Karpas-422 (cell line): Measurements from ENCODE around the gene FBXO42. TPM values are rescaled to one million over a fixed set of nuclear protein-coding genes. Genes with fewer than 3 reads are reported as not detected.

Experiments used
- DNase-seq: peaks from one replicate; pipeline ENCODE4 v3.0.0-alpha.2; 2015
- H2AFZ ChIP-seq: fragments of 200-600 bp; sonication (generic); 2 replicates; pipeline ENCODE4 v1.6.1; 2014; ENCODE audit warnings: antibody characterized with exemption, low read length, mixed read lengths
- H3K27ac ChIP-seq: fragments of 200-600 bp; sonication (generic); 2 replicates; pipeline ENCODE4 v1.5.1; 2014; ENCODE audit warnings: mild to moderate bottlenecking, low read length, moderate library complexity
- H3K27me3 ChIP-seq: fragments of 200-600 bp; sonication (generic); 2 replicates; pipeline ENCODE4 v1.6.1; 2014; ENCODE audit warnings: low read length, mixed read lengths
- H3K36me3 ChIP-seq: fragments of 200-600 bp; sonication (generic); 2 replicates; pipeline ENCODE4 v1.6.1; 2014; ENCODE audit warnings: low read length, mixed read lengths; ENCODE audit not compliant: insufficient read depth
- H3K4me1 ChIP-seq: fragments of 200-600 bp; sonication (generic); 2 replicates; pipeline ENCODE4 v1.6.1; 2014; ENCODE audit warnings: mild to moderate bottlenecking, low read length, mixed read lengths
- H3K4me2 ChIP-seq: fragments of 200-600 bp; sonication (generic); 2 replicates; pipeline ENCODE4 v1.6.1; 2014; ENCODE audit warnings: low read length, low read depth, mild to moderate bottlenecking; ENCODE audit not compliant: poor library complexity, severe bottlenecking
- H3K4me3 ChIP-seq: fragments of 200-600 bp; sonication (generic); 2 replicates; pipeline ENCODE4 v1.5.1; 2014; ENCODE audit warnings: mild to moderate bottlenecking, antibody characterized with exemption, low read length, mixed read lengths
- H3K79me2 ChIP-seq: fragments of 200-600 bp; sonication (generic); 2 replicates; pipeline ENCODE4 v1.6.1; 2014; ENCODE audit warnings: mild to moderate bottlenecking, low read length, mixed read lengths
- H3K9ac ChIP-seq: fragments of 200-600 bp; sonication (generic); 2 replicates; pipeline ENCODE4 v1.6.0; 2014; ENCODE audit warnings: low read length
- H3K9me2 ChIP-seq: fragments of 200-600 bp; sonication (generic), shearing (Covaris generic); replicated peaks from 2 replicates; pipeline ENCODE4 v1.6.0; 2014; ENCODE audit warnings: mild to moderate bottlenecking, low read length, moderate library complexity; ENCODE audit not compliant: insufficient read depth
- H3K9me3 ChIP-seq: fragments of 300-700, 200-600 bp; sonication (generic); 2 replicates; pipeline ENCODE4 v1.6.1; 2014; ENCODE audit warnings: low read length, mixed read lengths
- H4K20me1 ChIP-seq: fragments of 200-600 bp; sonication (generic); 2 replicates; pipeline ENCODE4 v1.6.1; 2014; ENCODE audit warnings: mild to moderate bottlenecking, antibody characterized with exemption, low read length, low read depth; ENCODE audit not compliant: insufficient read depth
- total RNA-seq: library from RNA; depleted of rRNA; stranded (reverse); fragments of >200 nt; shearing (Covaris generic); gene quantifications from 2 replicates; pipeline ENCODE4 v1.2.3, GENCODE V29; 2014; ENCODE audit warnings: low replicate concordance

Gene FBXO42
- total RNA-seq, 1 experiment from 2014 or later, result 31.7 TPM

DNA sequence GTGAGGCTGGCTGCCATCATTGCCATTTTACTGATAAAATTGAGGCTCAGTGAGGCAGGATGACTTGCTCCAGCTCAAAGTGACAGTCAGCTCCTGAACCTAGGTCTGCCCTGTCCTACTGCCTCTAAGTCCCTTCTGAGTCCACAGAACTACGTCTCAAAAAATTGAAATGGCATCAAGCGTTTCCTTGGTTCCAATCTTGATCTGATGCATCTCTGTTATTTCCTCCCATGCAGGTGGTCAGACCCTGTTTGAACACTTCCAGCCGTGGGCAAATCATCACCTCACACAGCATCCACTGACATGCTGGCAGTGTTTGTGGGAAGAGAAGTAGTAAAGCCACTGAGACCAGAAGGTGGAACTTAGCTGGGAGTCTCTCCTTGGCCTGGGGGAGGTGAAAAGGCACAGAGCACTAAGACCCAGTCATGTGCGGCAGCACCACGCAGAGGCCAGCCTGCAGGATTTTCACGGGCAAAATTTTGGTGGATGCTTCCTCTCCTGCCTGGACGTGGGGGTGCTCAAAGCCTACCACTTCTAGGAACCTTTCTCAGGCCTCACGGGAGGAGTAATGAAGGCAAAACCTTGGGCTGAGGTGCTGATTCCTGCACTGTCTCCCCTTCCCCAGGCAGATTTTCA, 107.5 kb downstream of the FBXO42 start:
- Histone ChIP-seq H3K27me3 (no peaks in the 10 kb centered on the region), H3K4me3 (no peak overlapping the region), H3K9me2 (no peaks in the 10 kb centered on the region), H3K4me1 (peaks cover 23% of the 10 kb centered on the region), H3K27ac (no peak overlapping the region; the same call in 1 of the 2 replicates), H3K9ac (no peak overlapping the region), H4K20me1 (no peaks in the 10 kb centered on the region), H3K4me2 (no peak overlapping the region), H2AFZ (no peak overlapping the region), H3K79me2 (peaks cover 4% of the 10 kb centered on the region; the same call in 1 of the 2 replicates), H3K9me3 (no peaks in the 10 kb centered on the region), H3K36me3 (peaks cover 8% of the 10 kb centered on the region; the same call in 1 of the 2 replicates)
- no peak for DNase-seq

- Histone ChIP-seq H2AFZ (no peak overlapping the region), H3K27me3 (no peaks in the 10 kb centered on the region), H3K4me1 (peaks cover 17% of the 10 kb centered on the region), H4K20me1 (no peaks in the 10 kb centered on the region), H3K4me3 (no peak overlapping the region), H3K27ac (no peak overlapping the region), H3K9me2 (no peaks in the 10 kb centered on the region), H3K79me2 (peaks cover 3% of the 10 kb centered on the region; the same call in 1 of the 2 replicates), H3K9me3 (no peaks in the 10 kb centered on the region), H3K9ac (peak overlapping the region; percentile 55), H3K36me3 (peaks cover 8% of the 10 kb centered on the region; the same call in 1 of the 2 replicates), H3K4me2 (peak overlapping the region; percentile 16)
- DNase-seq, result peak; percentile 93
Measured at GRCh38 chr1:16243936-16244649, 108.2 kb downstream of the FBXO42 start.

GRCh38 chr1:16243215-16243610, 109.1 kb downstream of the FBXO42 start:
- no peak overlapping the region for H3K4me3 ChIP-seq
- peaks cover 10% of the 10 kb centered on the region for H3K4me1 ChIP-seq
- no peaks in the 10 kb centered on the region for H4K20me1 ChIP-seq
- peaks cover 3% of the 10 kb centered on the region; the same call in 1 of the 2 replicates for H3K79me2 ChIP-seq
- H2AFZ ChIP-seq, result no peak overlapping the region
- no peak overlapping the region for H3K27ac ChIP-seq
- H3K9me3 ChIP-seq, result no peaks in the 10 kb centered on the region
- no peak overlapping the region for H3K4me2 ChIP-seq
- no peaks in the 10 kb centered on the region for H3K9me2 ChIP-seq
- H3K27me3 ChIP-seq, result no peaks in the 10 kb centered on the region
- DNase-seq, result no peak
- H3K9ac ChIP-seq, result no peak overlapping the region
- H3K36me3 ChIP-seq, result peaks cover 8% of the 10 kb centered on the region; the same call in 1 of the 2 replicates

DNA sequence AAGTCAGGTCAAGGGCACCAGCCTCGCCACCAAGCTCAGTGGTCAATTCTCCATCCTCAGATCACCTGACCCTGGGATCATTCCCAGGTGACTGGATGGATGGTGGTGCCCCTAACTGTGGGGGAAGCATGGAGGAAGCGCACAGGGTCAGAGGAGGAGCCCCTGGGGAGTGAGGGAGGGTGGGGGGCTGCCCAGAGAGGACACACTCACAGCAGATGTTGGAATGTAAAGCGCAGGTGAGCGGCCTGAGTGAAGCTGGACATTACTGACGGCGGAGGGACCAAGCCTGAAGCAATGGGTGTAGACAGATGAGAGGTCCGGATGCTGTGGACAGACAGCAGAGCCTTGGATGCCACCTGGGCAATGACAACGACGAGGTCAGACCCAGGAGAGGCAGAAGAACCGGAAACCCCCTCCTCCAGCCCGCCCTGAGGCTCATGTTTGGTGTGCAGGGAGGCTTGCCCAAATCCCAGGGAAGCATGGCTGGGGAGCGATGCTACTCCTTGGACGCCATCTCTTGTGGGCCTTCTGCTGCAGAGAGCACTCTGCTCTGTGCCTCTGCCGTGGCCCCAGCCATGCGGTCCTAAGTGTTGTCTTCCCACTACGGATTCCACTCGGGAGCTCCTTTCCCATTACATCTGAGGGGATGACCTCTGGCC, 109.6 kb downstream of the FBXO42 start:
- no peak for DNase-seq
- H3K27me3 ChIP-seq, result no peaks in the 10 kb centered on the region
- no peak overlapping the region for H3K4me3 ChIP-seq
- H3K9me3 ChIP-seq, result no peaks in the 10 kb centered on the region
- H4K20me1 ChIP-seq, result no peaks in the 10 kb centered on the region
- no peaks in the 10 kb centered on the region for H3K9me2 ChIP-seq
- H3K27ac ChIP-seq, result no peak overlapping the region
- no peak overlapping the region for H2AFZ ChIP-seq
- H3K9ac ChIP-seq, result no peak overlapping the region
- no peaks in the 10 kb centered on the region; the same call in 1 of the 2 replicates for H3K79me2 ChIP-seq
- H3K36me3 ChIP-seq, result peaks cover 2% of the 10 kb centered on the region; the same call in 1 of the 2 replicates
- peaks cover 14% of the 10 kb centered on the region for H3K4me1 ChIP-seq
- H3K4me2 ChIP-seq, result no peak overlapping the region

DNA sequence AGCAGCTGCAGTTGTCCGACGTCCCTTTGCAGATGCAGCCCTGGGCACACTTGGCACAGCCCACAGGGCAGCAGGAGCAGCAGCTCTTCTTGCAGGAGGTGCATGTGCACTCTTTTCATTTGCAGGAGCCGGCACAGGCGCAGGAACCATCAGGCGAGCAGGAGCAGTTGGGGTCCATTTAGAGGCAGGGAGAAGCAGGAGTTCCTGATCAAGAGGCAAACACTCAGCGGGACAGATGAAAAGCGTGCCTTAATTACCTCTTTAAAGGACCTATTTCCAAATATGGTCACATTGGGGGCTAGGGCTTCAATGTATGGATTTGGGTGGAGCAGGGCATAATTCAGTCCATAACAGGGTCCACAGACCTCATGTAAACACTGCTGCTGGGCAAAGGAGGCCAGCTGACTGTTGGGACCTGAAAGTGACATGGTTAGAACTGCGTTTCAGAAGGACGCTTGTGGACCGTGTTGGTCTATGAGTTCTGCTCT, 111.0 kb downstream of the FBXO42 start:
- Histone ChIP-seq H3K36me3 (no peaks in the 10 kb centered on the region), H2AFZ (no peak overlapping the region), H3K9me2 (no peaks in the 10 kb centered on the region), H3K79me2 (no peaks in the 10 kb centered on the region), H3K4me2 (no peak overlapping the region), H3K27ac (no peak overlapping the region), H3K4me3 (no peak overlapping the region), H3K27me3 (no peaks in the 10 kb centered on the region), H3K9ac (no peak overlapping the region), H4K20me1 (no peaks in the 10 kb centered on the region), H3K4me1 (peaks cover 23% of the 10 kb centered on the region), H3K9me3 (no peaks in the 10 kb centered on the region)
- DNase-seq, result no peak

DNA sequence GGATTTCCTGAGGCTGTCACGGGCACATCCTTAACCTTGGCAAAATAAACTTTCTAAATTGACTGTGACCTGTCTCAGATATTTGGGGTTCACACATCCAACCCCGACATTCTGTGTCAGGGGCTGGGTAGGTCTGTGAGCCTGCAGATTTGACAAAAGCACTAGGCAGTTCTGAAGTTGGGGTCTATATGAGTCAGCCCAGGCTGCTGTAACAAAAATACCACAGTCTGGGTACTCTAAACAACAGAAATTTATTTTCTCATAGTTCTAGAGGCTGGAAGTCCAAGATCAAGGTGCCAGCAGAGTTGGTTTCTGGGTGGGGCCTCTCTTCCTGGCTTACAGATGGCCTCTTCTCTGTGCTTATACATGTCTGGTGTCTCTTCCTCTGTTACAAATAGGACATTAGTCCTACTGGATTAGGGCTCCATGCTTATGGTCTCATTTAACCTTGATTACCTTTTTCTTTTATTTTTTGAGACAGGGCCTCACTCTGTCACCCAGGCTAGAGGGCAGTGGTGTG, 112.2 kb downstream of the FBXO42 start:
- H2AFZ ChIP-seq, result no peak overlapping the region
- DNase-seq, result no peak

DNA sequence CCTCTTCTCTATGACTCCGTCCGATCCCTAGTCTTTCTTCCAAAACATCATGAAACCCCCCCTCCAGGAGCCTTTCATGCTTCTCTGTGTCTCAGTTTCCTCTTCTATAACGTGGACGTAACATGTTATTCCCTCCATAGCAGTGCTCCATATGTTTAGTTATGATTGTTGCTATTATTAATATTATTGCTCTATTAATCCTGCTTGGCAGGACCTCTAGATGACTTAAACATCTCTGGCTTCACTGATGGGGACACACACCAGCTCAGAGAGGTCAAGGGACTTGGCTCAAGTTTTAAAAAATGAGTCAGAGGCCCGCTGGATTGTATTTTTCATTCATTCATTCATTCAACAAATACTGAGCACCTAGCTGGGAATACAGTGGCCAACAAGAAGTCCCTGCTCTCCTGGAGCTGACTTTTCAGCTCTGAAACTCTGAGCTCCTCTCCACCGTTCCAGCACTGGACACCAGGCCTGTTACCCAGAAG, 114.9 kb downstream of the FBXO42 start:
- Histone ChIP-seq H3K9ac (peak overlapping the region; percentile 91), H3K4me2 (peak overlapping the region; percentile 87), H3K36me3 (no peaks in the 10 kb centered on the region), H3K9me3 (no peaks in the 10 kb centered on the region), H3K79me2 (no peaks in the 10 kb centered on the region; the same call in 1 of the 2 replicates), H3K27ac (peak overlapping the region; percentile 56), H3K9me2 (no peaks in the 10 kb centered on the region), H4K20me1 (no peaks in the 10 kb centered on the region), H3K4me1 (peaks cover 18% of the 10 kb centered on the region), H2AFZ (peak overlapping the region; percentile 36; the same call in 1 of the 2 replicates), H3K27me3 (no peaks in the 10 kb centered on the region), H3K4me3 (peak overlapping the region; percentile 76)
- DNase-seq, result peak; percentile 50

More for the DNA sequence above, 112.2 kb downstream of the FBXO42 start:
- Histone ChIP-seq H3K4me1 (peaks cover 28% of the 10 kb centered on the region), H3K9me2 (no peaks in the 10 kb centered on the region), H3K79me2 (no peaks in the 10 kb centered on the region; the same call in 1 of the 2 replicates), H3K9me3 (no peaks in the 10 kb centered on the region), H3K27ac (no peak overlapping the region), H4K20me1 (no peaks in the 10 kb centered on the region), H3K27me3 (no peaks in the 10 kb centered on the region), H3K36me3 (no peaks in the 10 kb centered on the region), H3K4me3 (no peak overlapping the region), H3K4me2 (no peak overlapping the region), H3K9ac (no peak overlapping the region)
